Heart left ventricle (tissue), 16 donors: ENCODE results near the gene DCST1. TPM values are rescaled to one million over a fixed set of nuclear protein-coding genes. Genes with fewer than 3 reads are reported as not detected.

Source experiments
- ATAC-seq, 4 donors: fragments of 200-7000 bp; cut with Tn5 transposase; one replicate each; pipeline ENCODE4 v1.9.1; 2020 to 2022; ENCODE audit warnings: moderate library complexity in 4 of 4, mild to moderate bottlenecking in 3 of 4, moderate number of reproducible peaks in 1 of 4
- DNase-seq, 5 donors: peaks; one replicate each; pipeline ENCODE4 v3.0.0-alpha.2; 2020
- H3K27ac ChIP-seq, 12 donors: fragments of 200-600 bp; sonication (generic) in 4 of 12; one replicate each; pipeline versions ENCODE4 v1.5.0 to v1.8.0; 2016 to 2022; ENCODE audit warnings: mild to moderate bottlenecking in 2 of 12
- H3K27me3 ChIP-seq, 9 donors: fragments of 200-600 bp; sonication (generic) in 2 of 9; one replicate each; pipeline versions ENCODE4 v1.5.1 to v1.8.0; 2016 to 2022; ENCODE audit warnings: mild to moderate bottlenecking in 3 of 9
- H3K36me3 ChIP-seq, 9 donors: fragments of 200-600 bp; sonication (generic) in 2 of 9; one replicate each; pipeline versions ENCODE4 v1.5.0 to v1.8.0; 2018 to 2022; ENCODE audit warnings: mild to moderate bottlenecking in 2 of 9
- H3K4me1 ChIP-seq, 12 donors: fragments of 200-600 bp; sonication (generic) in 4 of 12; one replicate each; pipeline versions ENCODE4 v1.5.0 to v1.8.0; 2016 to 2022; ENCODE audit warnings: mild to moderate bottlenecking in 3 of 12
- H3K4me3 ChIP-seq, 12 donors: fragments of 200-600 bp; sonication (generic) in 4 of 12; one replicate each; pipeline versions ENCODE4 v1.5.0 to v1.8.0; 2017 to 2022; ENCODE audit warnings: mild to moderate bottlenecking in 9 of 12, moderate library complexity in 4 of 12
- H3K9me3 ChIP-seq, 12 donors: fragments of 200-600 bp; sonication (generic) in 4 of 12; one replicate each; pipeline versions ENCODE4 v1.5.0 to v1.8.0; 2016 to 2022; ENCODE audit warnings: mild to moderate bottlenecking in 1 of 12
- POLR2A ChIP-seq, 2 donors: fragments of 450-650 bp; IDR thresholded peaks; one replicate each; pipeline ENCODE4 v1.6.1; 2017; ENCODE audit warnings: antibody characterized with exemption in 2 of 2, mild to moderate bottlenecking in 2 of 2, moderate library complexity in 2 of 2
- WGBS, 4 donors: extraction: QIAGEN DNeasy Blood & Tissue Kit in 2 of 4; methylation state at CpG; one replicate each; pipeline versions ENCODE4 v1.1.5 to v1.1.7; 2013 to 2018; 5-methylcytosine and 5-hydroxymethylcytosine counted together
- intact Hi-C, 10 donors: fragments of 100-400 bp; cut with DNase I; formaldehyde crosslinking; loops; one replicate each; pipeline versions ENCODE4 v1.11.1 to v1.14.2; 2022
- polyA plus RNA-seq, 2 donors: library from polyadenylated mRNA; stranded (reverse); fragments of 200-250 nt; gene quantifications; one replicate each; pipeline ENCODE4 v1.2.3, GENCODE V29; 2013
- total RNA-seq, 9 donors: library from RNA; depleted of rRNA in 2 of 9; stranded (reverse); fragments of >200 nt in 2 of 9; fragmentation: NEBNext Ultra II Directional in 3 of 9; extraction: Animal tissue kit (Norgen Biotek cat#: 25700) in 3 of 9; gene quantifications; one replicate each; pipeline versions ENCODE4 v1.1.0 to v1.2.4, GENCODE V29; 2016 to 2023
- TF ChIP-seq, protein P1 (sequence below), 12 donors: fragments of 200-600 bp; sonication (generic) in 4 of 12; IDR thresholded peaks; one replicate each; pipeline versions ENCODE4 v1.5.0 to v1.8.0; 2018 to 2022; ENCODE audit warnings: antibody characterized with exemption in 12 of 12, mild to moderate bottlenecking in 5 of 12
- donor health status: ischemic (EF 13 %, LVEDD 7.1; RV severe dilation, severe dysfunction).
- donor health status: healthy with polysubstance abuse.
- donor health status: DM: no; HTN: yes; CAD: no.
- donor health status: DM: no; HTN: no; CAD: no.
- donor health status: ischemic (EF 25% LVEDD 6.9; RV normal size, moderate dysfunction).
- donor health status: ischemic (EF 25% LVEDD 5.7; RV mildly dilated, moderate dysfunction).
- donor health status: healthy.
- donor health status: DM: yes; HTN: yes; CAD: no.
- donor health status: ischemic (EF 35%, LVEDD 5.7; RV mildly dilated, moderate dysfunction).
- donor health status: nonischemic (EF 11% LVEDD 7.7; RV severe dilation, severe dysfunction).
- donor health status: DM: yes; HTN: yes; CAD: no.
- donor health status: PGD.
- donor health status: ischemic (EF 29% LVEDD 5.4; RV normal size, mild dysfunction).
- donor health status: nonischemic (EF 23%, LVEDD 6.1; RV moderate dilation, normal function).

DCST1 gene
- total and polyA plus RNA-seq, 11 donors = not detected

DNA sequence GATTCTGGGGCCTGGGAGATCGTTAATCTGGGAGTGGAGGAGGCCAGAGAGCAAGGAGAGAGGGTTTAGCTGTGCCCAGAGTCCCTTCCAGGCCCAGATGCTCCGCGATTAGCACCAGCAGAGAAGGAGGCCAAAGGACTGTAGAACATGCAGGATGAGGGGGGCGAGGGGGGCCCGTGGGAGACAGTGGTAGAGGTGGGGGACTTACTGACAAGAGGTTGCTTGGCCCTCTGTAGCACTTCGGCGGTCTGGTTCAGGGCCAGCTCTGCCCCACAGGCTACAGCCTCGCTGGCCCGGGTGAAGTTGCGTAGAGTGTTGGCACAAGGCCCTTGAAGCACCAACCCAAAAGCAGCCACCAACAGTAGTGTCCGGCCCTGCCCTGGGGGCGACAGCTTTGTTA, 738 bp upstream of the DCST1 start:
- no peak for DNase-seq
- Histone ChIP-seq H3K4me3 (no peak overlapping the region), H3K27me3 (no peaks in the 10 kb centered on the region), H3K36me3 (no peaks in the 10 kb centered on the region), H3K4me1 (peaks cover 0 to 22% (median 0%) of the 10 kb centered on the region in 12 donors), H3K9me3 (no peaks in the 10 kb centered on the region), H3K27ac (no peak overlapping the region)
- WGBS, 4 donors = 89 to 95% (median 92%) methylated on average over 12 of the region's 12 CpGs
- ATAC-seq = no peak
- intact Hi-C loops = no loop called here
- TF ChIP-seq POLR2A (IDR thresholded peaks at IDR 0.05) = no peak
- TF ChIP-seq, protein P1, sequence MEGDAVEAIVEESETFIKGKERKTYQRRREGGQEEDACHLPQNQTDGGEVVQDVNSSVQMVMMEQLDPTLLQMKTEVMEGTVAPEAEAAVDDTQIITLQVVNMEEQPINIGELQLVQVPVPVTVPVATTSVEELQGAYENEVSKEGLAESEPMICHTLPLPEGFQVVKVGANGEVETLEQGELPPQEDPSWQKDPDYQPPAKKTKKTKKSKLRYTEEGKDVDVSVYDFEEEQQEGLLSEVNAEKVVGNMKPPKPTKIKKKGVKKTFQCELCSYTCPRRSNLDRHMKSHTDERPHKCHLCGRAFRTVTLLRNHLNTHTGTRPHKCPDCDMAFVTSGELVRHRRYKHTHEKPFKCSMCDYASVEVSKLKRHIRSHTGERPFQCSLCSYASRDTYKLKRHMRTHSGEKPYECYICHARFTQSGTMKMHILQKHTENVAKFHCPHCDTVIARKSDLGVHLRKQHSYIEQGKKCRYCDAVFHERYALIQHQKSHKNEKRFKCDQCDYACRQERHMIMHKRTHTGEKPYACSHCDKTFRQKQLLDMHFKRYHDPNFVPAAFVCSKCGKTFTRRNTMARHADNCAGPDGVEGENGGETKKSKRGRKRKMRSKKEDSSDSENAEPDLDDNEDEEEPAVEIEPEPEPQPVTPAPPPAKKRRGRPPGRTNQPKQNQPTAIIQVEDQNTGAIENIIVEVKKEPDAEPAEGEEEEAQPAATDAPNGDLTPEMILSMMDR (IDR thresholded peaks at IDR 0.05) = no peak

DNA sequence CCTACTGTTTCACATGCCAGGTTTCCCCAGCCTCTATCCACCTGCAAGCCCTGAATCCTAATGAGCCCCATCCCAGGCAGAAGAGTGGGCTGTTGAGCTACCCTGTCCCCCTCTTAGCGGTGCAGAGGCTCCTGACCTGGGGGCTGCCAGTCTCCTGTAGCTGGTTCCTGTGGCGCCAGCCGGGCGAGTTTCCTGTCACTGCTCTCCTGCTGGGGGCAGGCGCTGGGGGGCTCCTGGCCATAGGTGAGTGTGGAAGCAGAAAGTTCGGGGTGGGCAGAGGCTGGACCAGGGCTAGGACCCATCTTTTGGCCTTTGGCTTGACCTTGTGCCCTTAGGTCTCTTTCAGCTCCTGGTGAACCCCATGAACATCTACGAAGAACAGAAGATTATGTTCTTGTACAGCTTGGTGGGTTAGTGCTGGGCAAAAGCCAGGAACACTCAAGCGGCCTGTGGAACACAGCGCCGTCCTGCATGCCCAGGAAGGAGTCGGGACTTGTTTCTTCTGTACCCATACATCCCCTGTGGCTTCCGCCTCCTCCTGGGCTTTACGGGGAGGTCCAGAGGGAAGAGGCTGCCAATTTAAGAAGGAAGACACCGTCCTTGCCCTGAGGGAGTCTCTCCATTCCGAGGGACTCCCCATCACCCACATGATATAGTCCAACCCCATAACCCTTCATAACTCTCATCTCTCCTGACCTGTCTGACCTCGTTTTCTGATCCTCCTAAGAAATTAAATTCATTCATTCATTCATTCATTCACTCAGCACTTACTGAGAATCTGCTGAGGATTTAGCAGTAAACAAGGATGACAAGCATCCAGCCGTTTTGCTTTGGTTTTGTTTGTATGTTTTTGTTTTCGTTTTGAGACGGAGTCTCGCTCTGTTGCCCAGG, 939 bp downstream of the DCST1 start:
- intact Hi-C loops = no loop called here

DNA sequence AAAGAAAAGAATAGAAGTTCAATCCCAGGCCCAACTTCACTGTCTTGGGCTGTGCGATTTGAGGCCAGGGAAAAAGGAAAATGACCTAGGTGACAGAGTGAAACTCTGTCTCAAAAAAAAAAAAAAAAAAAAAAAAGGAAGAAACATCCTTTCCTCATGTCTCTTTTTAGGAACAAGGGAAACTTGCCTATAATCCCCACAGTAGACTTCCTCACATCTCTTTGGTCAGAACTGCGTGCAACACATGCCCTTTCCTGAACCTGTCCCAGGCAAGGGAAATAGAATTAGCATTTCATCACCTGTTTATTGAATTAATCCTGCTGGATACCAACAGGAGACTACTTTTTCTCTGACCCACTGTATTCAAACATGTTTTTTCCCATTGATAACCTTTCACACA, 2.3 kb downstream of the DCST1 start:
- intact Hi-C loops = no loop called here
- Histone ChIP-seq H3K36me3 (no peaks in the 10 kb centered on the region), H3K27ac (no peak overlapping the region), H3K4me3 (no peak overlapping the region), H3K4me1 (peaks cover 0 to 26% (median 0%) of the 10 kb centered on the region in 12 donors), H3K27me3 (no peaks in the 10 kb centered on the region), H3K9me3 (no peaks in the 10 kb centered on the region)
- no peak for TF ChIP-seq POLR2A (IDR thresholded peaks at IDR 0.05)
- TF ChIP-seq, protein P1 (IDR thresholded peaks at IDR 0.05) = no peak
- WGBS, 4 donors = 68 to 81% (median 79%) methylated on average over 2 of the region's 2 CpGs
- DNase-seq (no peak), ATAC-seq (no peak)

More for the DNA sequence above, 939 bp downstream of the DCST1 start:
- 87 to 90% (median 89%) methylated on average over 20 of the region's 20 CpGs for WGBS, 4 donors
- ATAC-seq (no peak), DNase-seq (no peak)
- Histone ChIP-seq H3K27ac (no peak overlapping the region), H3K4me1 (peaks cover 0 to 26% (median 0%) of the 10 kb centered on the region in 12 donors), H3K36me3 (no peaks in the 10 kb centered on the region), H3K27me3 (no peaks in the 10 kb centered on the region), H3K4me3 (no peak overlapping the region), H3K9me3 (no peaks in the 10 kb centered on the region)
- TF ChIP-seq, protein P1 (IDR thresholded peaks at IDR 0.05) = no peak
- no peak for TF ChIP-seq POLR2A (IDR thresholded peaks at IDR 0.05)

GRCh38 chr1:155037043-155037442, 3.4 kb downstream of the DCST1 start:
- no peaks in the 10 kb centered on the region for H3K36me3 ChIP-seq
- no peaks in the 10 kb centered on the region for H3K9me3 ChIP-seq
- intact Hi-C loops = no loop called here
- H3K4me3 ChIP-seq = no peak overlapping the region
- H3K27ac ChIP-seq = no peak overlapping the region
- DNase-seq (no peak), ATAC-seq (no peak)
- no peaks in the 10 kb centered on the region for H3K27me3 ChIP-seq
- WGBS, 4 donors = 88 to 100% (median 92%) methylated on average over 3 of the region's 3 CpGs
- TF ChIP-seq, protein P1 (IDR thresholded peaks at IDR 0.05) = no peak
- no peak for TF ChIP-seq POLR2A (IDR thresholded peaks at IDR 0.05)
- peaks cover 0 to 26% (median 0%) of the 10 kb centered on the region in 12 donors for H3K4me1 ChIP-seq
